Stimulated activated CD8-positive, alpha-beta memory T cell treated with anti-CD3 and anti-CD28 coated beads, Interleukin-15, amount 100 ng/mL, for 1 hour (primary cell): ENCODE measurements around the gene S1PR4.
A peak's percentile ranks its signal among the peaks of the same experiment; 100 is the strongest.
"Not testable (repeated sequence)": the region's sequence is repeated elsewhere in the genome, so short reads cannot be mapped to it uniquely, and the experiment has no call there.

ENCODE experiments used
- DNase-seq: peaks from one replicate; pipeline ENCODE4 v3.0.0-alpha.2; 2020; ENCODE audit warnings: low read depth

S1PR4 gene

DNA sequence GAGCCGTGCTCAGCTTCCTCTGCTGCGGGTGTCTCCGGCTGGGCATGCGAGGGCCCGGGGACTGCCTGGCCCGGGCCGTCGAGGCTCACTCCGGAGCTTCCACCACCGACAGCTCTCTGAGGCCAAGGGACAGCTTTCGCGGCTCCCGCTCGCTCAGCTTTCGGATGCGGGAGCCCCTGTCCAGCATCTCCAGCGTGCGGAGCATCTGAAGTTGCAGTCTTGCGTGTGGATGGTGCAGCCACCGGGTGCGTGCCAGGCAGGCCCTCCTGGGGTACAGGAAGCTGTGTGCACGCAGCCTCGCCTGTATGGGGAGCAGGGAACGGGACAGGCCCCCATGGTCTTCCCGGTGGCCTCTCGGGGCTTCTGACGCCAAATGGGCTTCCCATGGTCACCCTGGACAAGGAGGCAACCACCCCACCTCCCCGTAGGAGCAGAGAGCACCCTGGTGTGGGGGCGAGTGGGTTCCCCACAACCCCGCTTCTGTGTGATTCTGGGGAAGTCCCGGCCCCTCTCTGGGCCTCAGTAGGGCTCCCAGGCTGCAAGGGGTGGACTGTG, 1.2 kb downstream of the S1PR4 start:
- no peak for DNase-seq

DNA sequence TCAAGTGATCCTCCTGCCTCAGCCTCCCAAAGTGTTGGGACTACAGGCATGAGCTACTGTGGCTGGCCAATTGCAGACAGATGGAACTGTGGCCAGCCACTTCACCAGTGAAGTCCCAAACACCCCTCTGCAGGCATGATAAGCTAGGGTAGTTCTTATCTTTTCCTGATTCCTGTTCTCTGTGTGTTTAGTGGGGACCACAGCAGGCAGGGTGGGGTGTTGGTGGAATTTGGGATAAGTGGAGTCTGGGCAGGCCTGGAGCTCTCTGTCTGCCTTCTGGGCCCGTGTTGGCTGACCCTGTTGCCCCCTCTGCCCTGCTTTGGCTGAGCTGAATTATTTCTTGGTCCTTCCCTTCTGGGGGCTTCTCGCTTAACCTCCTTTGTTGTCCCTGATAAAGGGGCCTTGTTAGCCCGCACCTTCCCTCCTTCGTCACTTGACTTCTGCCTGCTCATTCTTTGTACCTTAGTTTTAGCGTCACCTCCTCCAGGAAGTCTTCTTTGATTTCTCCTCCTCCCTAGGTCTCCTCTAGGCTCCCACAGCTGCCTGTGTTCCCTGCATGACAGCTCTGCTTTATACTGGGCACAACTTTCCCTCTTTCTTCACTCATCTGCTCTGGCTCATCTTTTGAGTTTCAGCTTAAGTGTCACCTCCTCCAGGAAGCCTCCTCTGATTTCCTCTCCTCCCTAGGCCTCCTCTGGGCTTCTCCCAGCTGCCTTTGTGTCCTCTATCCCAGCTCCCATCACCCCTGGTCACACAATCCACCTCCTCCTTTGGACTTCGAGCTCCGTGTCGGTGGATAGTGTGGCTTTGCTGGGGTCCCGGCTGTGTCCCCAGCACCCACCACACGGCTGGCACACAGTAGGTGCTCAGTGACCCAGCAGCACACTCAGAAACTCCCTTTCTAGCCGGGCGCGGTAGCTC, 5.4 kb downstream of the S1PR4 start:
- DNase-seq = no peak

- DNase-seq = peak; percentile 53
Measured at GRCh38 chr19:3184847-3185460, 6.4 kb downstream of the S1PR4 start.

- DNase-seq = peak; percentile 89
Measured at GRCh38 chr19:3185461-3186159, 7.0 kb downstream of the S1PR4 start, which contains the start of gene NCLN. Gene NCLN, plus strand, starts transcription at chr19:3185930. Its CDS starts 101 bp downstream, at chr19:3186031.

GRCh38 chr19:3186160-3186688, 7.7 kb downstream of the S1PR4 start:
- DNase-seq = no peak

DNA sequence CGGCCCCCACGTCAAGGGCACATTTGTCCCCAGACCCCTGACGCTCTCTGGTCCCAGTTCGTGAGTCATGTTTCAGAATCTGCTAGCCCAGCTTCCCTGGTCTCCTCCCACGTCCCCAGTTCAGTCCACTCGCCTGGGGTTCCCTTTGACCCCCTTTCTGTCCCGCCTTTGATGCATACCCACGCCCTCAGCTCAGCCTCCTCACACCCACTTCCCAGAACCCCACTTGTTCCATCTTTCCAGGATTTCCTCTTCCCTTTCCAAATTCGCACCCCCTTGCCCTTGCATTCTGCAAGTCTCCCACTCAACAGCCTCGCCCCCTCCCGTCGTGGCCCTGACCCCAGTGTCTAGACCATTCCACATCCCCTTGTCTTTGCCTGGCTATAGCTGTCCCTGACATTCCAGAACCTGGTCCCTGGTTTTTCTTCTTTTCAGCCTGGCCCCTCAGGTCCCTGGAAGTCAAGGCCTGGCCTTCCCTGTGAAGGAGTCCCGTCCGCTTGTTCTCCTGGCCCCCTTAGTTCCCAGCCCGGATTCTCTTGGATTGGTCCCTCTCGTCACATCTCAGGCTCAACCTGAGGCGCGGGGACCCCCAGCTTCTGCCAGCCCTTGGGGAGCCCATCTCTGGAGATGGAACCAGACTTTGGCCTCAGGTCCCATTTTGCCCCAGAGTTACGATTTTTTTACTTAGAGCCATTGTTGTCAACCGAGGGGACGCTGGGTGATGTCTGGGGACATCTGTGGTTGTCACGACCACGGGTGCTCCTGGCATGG, 8.5 kb downstream of the S1PR4 start:
- DNase-seq = no peak

- no peak for DNase-seq
Measured at GRCh38 chr19:3187662-3188511, 9.3 kb downstream of the S1PR4 start.

DNA sequence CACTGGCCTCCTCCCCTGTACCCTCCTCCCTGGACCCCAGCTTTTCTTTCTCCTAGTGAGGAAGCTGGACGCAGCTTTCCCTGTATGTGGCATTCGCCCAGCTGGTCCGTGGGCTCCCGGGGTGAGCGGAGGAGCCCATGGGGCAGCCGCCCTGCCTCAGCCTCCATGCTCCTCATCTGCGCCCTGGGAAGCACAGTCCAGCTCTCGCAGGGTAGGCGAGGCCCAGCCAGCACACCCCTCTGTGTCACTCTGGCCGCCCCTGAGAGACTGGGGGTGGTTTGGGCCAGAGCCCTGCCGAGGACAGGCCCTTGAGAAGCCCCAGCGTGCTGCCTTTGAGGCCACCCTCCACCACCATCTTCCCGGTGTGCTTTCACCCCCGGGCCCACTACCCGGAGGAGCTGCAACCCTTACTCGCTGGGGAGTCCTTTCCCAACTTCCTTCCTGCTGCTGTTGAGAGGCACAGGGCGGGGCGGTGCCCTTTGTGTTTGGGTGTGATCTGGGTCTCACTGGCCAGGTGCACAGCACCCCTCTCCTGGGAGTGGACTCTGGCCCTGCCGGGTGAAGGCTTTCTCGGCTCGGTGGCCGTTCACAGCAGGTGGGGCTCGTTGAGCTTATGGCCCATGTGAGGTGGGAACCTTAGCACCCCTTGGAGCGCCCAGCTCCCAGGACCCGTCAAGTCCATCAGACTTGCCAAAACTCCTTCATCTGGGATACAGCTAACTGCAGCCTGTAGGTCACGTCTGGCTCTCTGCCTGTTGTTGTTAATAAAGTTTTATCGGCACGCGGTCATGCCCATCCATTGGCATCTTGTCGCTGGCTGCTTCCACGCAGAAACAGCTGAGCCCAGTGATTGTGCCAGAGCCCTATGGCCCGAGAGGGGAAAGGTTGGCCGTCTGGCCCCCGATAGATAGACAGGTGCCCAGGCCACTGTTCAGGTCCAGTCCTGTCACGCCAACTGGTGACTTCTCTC, 10.3 kb downstream of the S1PR4 start:
- DNase-seq = no peak

DNA sequence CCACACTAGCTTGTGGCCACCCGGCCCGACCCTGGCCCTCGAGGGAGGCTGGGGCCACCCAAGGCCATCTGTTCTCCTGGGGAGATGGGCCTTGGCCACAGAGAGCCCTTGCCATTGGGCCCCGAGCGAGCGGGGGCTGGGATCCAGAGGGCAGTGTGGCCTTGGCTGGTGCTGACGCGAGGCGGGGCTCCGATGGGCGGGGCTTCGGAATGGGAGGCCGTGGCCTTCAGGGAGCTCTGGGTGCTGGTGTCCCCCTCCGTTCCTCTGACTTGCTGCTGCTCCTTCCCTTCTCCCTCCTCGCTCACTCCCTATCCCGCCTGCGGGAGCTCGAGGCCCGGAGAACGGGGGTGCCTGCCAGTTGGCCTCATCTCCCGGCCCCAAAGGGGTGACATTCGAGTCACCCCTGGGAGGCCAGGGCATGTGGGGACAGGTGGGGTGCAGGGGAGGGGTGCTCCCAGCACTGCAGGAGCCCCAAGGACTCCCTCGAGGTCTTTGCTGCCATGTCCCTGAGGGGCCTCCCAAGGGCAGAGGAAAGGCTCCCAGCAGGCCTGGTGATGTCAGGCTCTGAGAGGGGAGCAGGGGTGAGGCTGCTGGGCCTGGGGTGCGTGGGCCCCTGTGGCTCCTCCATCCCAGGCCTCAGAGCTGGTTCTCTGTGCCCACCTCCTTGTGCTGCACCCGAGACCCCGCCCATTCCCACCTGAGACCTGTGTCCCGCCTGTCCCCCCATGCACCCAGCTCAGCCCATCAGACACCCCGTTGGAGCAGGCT, 11.3 kb downstream of the S1PR4 start:
- no peak for DNase-seq

GRCh38 chr19:3190470-3190770, 11.9 kb downstream of the S1PR4 start:
- no peak for DNase-seq

DNA sequence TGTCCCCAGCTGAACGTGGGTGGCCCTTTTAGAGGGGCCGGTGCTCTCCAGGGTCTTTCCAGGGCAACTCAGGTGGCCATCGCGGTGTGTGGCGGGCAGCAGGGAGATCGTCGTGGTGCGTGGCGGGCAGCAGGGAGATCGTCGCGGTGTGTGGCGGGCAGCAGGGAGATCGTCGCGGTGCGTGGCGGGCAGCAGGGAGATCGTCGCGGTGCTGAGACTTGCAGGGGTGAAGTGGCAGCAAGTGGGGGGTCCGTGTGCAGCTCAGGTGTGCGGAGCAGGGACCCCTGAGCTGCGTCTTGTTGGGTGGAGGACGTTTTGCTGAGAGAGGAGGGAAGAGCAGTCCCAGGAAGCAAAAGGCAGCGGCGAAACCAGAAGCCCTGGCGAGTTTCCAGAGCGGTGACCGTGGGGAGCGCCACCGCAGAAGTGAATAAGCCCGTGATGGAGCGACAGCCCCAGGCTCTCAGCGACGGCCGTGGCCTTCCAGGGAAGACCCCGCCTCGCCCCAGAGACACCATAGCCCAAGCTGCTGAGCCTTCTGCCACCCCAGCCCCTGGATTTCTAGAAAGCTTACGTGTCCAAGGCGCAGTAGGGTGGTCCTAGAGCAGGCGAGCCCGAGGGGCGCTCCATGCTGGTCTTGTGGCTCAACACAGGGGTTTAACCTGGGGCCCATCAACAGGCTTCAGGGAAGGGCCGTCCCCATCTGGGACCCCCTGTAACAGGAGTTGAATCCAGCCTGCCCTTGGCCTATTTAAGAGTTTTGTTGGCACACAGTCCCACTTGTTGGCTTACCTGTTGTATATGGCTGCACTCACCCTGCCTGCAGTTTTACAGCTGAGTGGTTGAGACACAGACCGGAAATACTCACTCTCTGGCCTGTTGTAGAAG, 12.6 kb downstream of the S1PR4 start:
- no peak for DNase-seq

GRCh38 chr19:3191806-3192104, 13.2 kb downstream of the S1PR4 start:
- DNase-seq = not testable (repeated sequence)

DNA sequence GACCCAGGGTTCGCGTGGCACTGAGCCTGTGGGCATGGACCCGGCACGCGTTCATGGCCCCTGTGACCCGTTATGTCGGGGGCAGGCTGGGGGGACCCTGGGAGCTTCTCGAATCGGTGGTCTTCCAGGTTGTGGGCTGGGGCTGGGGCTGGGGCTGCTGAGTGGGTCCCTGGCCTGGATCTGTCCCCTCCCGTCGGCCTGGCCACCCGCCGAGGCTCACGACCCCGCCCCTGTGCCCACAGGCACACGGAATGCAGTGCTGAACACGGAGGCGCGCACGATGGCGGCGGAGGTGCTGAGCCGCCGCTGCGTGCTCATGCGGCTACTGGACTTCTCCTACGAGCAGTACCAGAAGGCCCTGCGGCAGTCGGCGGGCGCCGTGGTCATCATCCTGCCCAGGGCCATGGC, 13.7 kb downstream of the S1PR4 start:
- no peak for DNase-seq

DNA sequence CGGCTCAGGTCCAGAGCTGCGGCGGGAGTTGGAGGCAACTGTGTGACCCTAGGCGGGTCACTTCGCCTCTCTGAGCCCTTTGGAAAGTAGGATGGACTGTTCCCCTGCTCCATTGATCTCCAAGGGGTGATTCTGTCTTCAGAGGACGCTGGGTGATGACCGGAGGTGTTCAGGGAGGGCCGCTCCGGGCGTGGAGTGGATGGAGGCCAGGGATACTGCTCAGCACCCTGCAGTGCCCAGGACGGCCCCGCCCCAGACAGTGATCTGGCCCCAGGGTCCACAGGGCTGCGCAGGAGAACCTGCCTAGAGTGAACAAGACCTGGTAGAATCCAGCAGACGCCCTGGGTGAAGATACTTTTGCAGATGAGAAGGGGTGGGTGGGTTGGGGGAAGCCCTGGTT, 14.1 kb downstream of the S1PR4 start:
- no peak for DNase-seq

DNA sequence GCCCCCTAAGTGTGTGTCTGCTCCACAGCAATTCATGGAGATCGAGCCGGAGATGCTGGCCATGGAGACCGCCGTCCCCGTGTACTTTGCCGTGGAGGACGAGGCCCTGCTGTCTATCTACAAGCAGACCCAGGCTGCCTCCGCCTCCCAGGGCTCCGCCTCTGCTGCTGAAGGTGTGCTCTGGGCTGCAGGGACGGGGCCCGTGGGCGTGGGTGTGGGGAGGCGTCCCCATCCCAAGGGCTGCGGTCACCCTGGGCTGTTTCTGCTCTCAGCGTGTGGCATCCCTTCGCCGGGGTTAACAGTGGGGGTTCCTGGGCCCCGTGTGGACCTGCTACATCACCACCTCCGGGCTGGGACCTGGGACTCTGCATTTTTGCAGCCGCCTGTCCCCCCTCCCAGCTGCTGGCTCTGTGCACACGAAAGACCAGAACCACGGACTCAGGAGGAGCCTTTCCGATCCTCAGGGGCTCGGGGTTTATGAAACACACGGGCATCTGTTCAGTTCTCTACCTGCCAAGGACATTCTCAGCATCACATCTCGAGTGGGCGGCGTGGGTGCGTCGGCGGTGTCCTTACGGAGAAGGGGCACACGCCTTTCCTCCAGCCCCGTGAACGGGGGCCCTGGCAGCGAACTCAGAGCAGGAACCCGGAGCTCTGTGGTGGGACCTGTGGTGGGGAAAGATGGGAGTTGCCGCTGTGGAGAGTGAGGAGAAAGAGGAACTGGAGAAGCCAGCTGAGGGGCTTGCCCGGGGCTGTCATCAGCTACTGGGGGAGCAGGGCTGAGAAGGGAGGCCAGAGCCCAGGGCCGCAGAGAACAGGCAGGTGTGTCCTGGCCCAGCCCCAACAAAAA, 14.9 kb downstream of the S1PR4 start:
- no peak for DNase-seq

DNA sequence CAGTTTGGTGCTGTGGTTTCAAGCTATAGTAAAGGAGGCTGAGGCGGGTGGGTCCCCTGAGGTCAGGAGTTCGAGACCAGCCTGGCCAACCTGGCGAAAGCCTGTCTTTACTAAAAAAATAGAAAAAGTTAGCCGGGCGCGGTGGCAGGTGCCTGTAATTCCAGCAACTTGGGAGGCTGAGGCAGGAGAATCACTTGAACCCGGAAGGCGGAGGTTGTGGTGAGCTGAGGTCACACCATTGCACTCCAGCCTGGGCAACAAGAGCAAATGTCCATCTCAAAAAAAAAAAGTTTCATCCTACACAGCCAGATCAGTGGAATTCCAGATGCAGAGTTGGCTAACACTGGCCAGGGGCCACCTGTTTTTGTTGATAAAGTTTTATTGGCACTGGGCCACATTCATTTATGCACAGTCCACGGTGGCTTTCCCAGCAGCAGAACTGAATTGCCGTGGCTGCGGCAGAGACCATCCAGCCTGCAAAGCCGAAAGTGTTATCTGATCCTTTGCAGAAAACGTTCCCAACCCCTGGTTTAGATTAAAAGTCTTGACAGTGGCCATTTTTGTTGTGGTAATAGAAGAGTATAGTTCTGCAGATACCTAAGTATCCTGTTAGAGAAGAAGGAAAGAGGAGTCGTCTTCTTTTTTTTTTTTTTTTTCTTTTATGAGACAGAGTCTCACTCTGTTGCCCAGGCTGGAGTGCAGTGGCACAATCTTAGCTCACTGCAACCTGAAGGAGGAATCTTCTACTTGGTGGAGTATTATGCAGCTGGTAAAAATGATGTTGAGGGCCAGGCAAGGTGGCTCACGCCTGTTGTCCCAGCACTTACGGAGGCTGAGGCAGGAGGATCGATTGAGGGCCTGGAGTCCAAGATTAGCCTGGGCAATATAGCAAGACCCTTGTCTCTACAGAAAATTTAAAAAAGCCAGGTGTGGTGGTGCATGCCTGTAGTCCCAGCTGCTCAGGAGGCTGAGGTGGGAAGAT, 15.8 kb downstream of the S1PR4 start:
- DNase-seq = no peak
